ENCODE results near the gene PRKCB.

PRKCB gene

GRCh38 chr16:24049113-24049512 is 213.3 kb downstream of the PRKCB start:
- DNase-seq (ENCODE audit: low spot score): peak; percentile 8

DNA sequence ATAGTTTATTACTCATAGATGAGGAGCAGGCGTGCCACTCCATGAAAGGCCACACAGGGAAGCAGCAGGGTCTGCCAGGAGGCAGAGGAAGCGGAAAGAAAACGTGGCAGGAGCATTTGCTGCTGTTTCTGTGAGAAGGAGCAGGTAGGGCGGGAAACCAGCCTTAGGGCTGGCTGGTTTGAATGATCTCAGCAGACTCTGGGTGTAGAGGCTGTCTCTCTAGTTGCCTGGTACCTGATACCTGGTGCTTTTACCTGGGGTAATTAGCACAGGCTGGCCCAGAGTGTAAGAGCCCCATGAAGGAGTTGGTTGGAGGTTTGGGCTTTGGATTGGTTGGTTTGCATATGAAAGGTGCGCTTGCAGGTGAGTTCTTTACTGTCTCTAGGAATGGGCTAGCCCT is 215.3 kb downstream of the PRKCB start:
- no peak for DNase-seq (ENCODE audit: low spot score)

- DNase-seq (ENCODE audit: low spot score): no peak
Measured at GRCh38 chr16:24052329-24053098, 216.7 kb downstream of the PRKCB start.

DNA sequence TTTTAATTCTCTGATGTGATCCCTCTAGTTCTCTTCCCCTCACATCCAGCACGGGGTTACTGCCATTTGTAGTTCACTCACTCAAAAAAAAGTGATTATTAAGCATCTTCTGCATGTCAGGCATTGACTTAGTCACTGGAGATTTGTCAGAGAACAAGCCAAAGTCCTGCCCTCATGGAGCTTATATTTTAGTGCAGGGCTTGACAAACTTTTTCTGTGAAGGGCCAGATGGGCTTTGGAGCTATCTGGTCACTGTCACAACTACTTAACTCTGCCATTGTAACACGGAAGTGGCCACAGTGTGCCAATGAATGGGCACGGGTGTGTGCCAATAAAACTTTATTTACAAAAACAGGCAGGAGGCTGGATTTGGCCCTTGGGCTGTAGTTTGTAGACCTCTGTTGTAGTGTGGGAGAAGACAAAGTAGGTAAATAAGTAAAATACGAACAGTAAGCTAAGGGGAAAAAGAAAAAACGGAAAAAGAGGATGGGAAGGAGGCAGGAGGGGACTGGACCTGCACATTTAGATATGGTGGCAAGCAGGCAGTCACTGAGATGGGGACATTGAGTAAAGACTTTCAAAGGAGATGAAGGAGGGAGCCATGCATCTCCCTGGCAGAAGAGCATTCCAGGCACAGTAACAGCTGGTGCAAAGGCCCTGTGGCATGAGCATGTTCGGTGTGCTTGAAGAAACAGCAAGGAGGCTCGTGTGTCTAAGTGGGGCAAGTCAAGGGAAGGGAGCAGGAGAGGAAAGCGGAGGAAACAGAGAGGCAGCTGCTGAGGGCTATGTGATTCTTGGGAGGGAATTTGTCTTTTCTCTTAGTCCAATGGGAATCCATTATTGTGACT is 217.5 kb downstream of the PRKCB start:
- DNase-seq (ENCODE audit: low spot score): no peak

DNA sequence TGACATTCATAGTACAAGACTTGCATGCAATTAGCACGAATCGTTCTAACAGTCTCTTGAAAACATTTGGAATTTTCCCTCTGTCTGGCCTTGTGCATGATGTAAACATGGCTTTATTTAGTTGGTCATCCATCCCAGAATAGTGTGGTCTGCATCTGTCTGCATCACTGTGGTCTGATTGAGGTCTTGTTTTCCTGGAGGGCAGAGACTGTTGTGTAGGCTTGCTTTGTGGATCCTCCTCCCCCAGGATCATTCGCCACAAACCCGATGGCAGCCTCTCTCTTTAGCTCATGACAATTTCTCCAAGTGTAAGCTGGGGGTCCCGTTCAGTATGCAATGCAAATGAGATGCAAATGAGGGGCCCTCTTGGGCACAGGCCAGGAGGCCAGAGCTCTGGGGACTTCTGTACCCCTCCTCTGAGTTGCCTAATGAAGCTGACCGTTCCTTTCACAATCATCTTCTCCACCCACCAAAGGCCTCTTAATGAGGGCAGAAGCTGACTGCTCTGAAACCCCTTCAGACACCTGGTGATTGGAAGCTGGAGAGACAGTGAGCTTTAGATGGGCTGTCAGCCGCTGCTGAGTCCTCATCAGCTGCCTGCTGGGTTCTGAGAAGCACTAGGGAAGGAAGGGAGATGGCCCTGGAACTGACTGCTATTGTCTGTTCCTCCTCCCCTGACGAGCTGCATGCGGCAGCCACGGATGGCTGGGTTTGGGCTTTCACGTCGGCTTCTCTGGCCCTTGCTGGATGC is 219.1 kb downstream of the PRKCB start:
- no peak for DNase-seq (ENCODE audit: low spot score)

GRCh38 chr16:24062270-24062817 is 226.6 kb downstream of the PRKCB start:
- no peak for DNase-seq (ENCODE audit: low spot score)

DNA sequence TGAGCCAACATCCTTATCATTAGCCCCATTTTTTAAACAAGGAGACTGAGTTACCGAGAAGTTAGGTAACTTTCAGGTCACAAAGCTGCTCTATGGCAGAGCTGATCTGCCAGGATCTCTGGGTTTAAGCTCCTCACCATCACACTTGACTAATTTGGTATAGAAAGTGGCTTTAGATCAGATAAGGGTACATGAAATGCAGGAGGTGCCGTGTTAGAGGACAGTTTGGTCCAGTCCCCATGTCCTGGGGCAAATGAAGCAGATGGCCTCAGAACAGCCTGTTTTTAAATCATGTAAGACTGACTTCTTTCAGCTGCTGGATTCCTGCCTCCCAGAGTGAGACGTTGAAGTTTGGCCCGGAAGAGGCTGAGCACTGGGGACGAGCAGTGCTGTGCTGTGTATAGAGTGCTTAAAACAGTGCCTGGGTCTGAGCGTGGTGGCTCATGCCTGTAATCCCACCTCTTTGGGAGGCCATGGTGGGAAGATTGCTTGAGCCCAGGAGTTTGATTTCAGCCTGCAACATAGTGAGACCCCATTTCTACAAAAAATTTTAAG is 233.3 kb downstream of the PRKCB start:
- no peak for DNase-seq (ENCODE audit: low spot score)

GRCh38 chr16:24070851-24071250 is 235.1 kb downstream of the PRKCB start:
- DNase-seq (ENCODE audit: low spot score): peak; percentile 16

DNA sequence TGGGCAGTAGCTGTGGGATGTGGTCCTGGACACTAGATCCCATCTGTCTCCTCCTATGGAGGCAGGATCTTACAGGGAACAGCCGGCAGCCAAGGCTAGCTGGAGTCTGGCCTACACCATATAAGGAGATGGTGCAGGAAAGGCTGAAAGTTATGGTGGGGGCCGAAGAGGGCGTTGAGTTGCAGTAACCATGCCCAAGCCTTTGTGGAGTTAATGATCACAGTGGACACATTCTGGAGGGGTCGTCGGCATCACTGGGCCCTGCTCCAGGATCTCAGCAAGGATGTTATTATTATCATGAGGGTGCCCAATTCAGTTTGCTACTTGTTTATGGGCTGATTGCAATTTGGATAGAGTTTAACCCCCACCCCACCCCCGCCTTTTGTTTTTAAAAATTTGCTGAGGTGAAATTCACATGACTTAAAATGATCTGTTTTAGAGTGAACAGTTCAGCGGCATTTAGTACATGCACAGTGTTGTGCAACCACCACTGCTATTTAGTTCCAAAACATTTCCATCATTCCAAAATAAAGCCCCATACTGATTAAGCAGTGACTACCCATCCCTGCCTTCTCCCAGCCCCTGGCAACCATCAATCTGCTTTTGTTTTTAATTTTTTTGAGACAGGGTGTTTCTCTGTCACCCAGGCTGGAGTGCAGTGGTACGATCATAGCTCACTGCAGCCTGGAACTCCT is 236.0 kb downstream of the PRKCB start:
- no peak for DNase-seq (ENCODE audit: low spot score)

- no peak for DNase-seq (ENCODE audit: low spot score)
Measured at GRCh38 chr16:24073321-24073720, 237.5 kb downstream of the PRKCB start.

GRCh38 chr16:24074574-24074973 is 238.8 kb downstream of the PRKCB start:
- no peak for DNase-seq (ENCODE audit: low spot score)

DNA sequence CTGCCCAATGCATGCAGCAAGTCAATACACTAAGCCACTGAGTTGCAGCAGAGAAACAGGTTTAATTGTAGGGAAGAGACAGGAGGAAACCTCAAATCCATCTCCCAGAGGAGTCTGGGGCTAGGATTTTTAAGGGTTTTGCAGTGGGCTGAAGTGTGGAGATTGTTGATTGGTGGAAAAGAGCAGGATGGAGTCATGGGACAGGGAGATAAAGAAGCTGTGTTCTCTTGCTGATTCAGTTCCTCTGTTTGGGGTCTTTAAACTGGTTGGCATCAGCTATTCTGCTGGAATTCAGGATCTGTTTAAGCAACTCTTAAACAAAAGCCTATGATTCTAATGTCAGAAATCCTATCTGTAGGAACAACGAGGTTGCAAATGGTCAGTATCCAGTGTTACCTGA is 239.5 kb downstream of the PRKCB start:
- DNase-seq (ENCODE audit: low spot score): no peak

DNA sequence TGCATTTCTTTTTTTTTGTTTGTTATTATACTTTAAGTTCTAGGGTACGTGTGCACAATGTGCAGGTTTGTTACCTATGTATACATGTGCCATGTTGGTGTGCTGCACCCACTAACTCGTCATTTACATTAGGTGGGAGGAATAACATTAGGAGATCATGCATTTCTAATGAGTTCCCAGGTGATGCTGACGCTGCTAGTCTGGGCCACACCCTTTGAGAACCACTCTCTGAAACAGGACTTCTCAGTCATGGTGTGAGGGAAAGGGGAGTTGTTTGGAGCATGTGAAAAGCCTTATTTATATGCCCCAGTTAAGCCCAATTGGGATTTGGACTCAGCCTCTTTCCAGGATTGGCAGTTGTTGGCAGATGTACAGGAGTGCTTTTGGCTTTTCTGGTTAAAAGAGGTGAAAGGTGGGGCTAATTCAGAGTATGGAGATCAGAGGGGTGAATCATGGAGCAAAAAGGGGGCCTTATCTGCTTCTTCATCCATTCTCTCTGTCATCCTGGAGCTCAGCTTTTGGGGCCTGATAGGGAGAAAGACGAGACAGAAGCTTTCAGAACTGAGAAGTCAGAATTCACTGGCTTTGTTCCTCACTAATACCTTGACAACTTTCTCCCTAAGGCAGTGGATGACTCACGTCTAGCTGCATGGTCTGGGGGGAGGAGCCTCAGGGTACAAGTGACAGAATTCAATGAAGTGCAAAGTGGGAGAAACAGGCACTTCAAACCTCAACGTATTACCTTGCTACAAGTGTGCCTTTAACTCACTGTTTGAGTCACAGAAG is 240.3 kb downstream of the PRKCB start:
- no peak for DNase-seq (ENCODE audit: low spot score)

GRCh38 chr16:24077292-24077691 is 241.5 kb downstream of the PRKCB start:
- DNase-seq (ENCODE audit: low spot score): no peak

GRCh38 chr16:24077966-24078365 is 242.2 kb downstream of the PRKCB start:
- DNase-seq (ENCODE audit: low spot score): no peak

- DNase-seq (ENCODE audit: low spot score): no peak
Measured at GRCh38 chr16:24085666-24086065, 249.9 kb downstream of the PRKCB start.

GRCh38 chr16:24087891-24088410 is 252.2 kb downstream of the PRKCB start:
- DNase-seq (ENCODE audit: low spot score): no peak

- no peak for DNase-seq (ENCODE audit: low spot score)
Measured at GRCh38 chr16:24088767-24089166, 253.0 kb downstream of the PRKCB start.

GRCh38 chr16:24091125-24091524 is 255.3 kb downstream of the PRKCB start:
- DNase-seq (ENCODE audit: low spot score): no peak

- DNase-seq (ENCODE audit: low spot score): no peak
Measured at GRCh38 chr16:24093049-24093448, 257.3 kb downstream of the PRKCB start.

All from CD4-positive, alpha-beta T cell treated with Interleukin-2 at 100 ng/mL for 4 hours (primary cell).